ENCODE data around the gene EPS8L3. TPM values are rescaled to one million over a fixed set of nuclear protein-coding genes. Genes with fewer than 3 reads are reported as not detected.
A peak's percentile ranks its signal among the peaks of the same experiment; 100 is the strongest.

Gene EPS8L3
- total and polyA plus RNA-seq, 2 of the 8 experiments (the other 6 are each of a cell fraction or from before 2014, with no cell fraction given) = not detected

GRCh38 chr1:109782927-109783326 lies 19.2 kb upstream of the EPS8L3 start:
- Histone ChIP-seq H3K9ac (replicated peaks in 1 of 4; ENCODE audit: extremely low read depth in 1 of 4, low read depth in 3 of 4, low read length in 3 of 4) (no peak overlapping the region), H2BK15ac (ENCODE audit: low read length) (no peak overlapping the region), H3K79me1 (ENCODE audit: low read depth, low read length) (no peaks in the 10 kb centered on the region), H3K56ac (replicated peaks; ENCODE audit: insufficient read length, low read depth, low read length) (no peak overlapping the region), H3K4ac (replicated peaks; ENCODE audit: insufficient read length, low read depth, low read length) (peak overlapping the region; percentile 7), H2BK120ac (replicated peaks; ENCODE audit: low read depth, low read length) (no peak overlapping the region), H3K27me3 (replicated peaks in 1 of 4; ENCODE audit: control insufficient read depth in 3 of 4, extremely low read depth in 1 of 4, insufficient read depth in 3 of 4, low read length in 3 of 4) (no peaks in the 10 kb centered on the region), H3K27ac (ENCODE audit: low read depth, low read length) (no peak overlapping the region), H2AK5ac (ENCODE audit: low read depth, low read length) (no peak overlapping the region), H2AFZ (ENCODE audit: low read length) (no peak overlapping the region), H4K91ac (replicated peaks; ENCODE audit: insufficient read length, low read length) (peak overlapping the region; percentile 53), H4K5ac (ENCODE audit: insufficient read length, low read depth, low read length) (no peak overlapping the region), H3K9me3 (ENCODE audit: insufficient read depth in 2 of 2, low read depth in 1 of 2, low read length in 1 of 2) (peaks cover 7 to 8% of the 10 kb centered on the region in 2 experiments; a peak in 3 of 4 replicates), H3K18ac (ENCODE audit: extremely low read depth, low read length) (no peak overlapping the region), H4K20me1 (replicated peaks in 1 of 2; ENCODE audit: control insufficient read depth in 1 of 2, insufficient read depth in 2 of 2, low read length in 2 of 2) (no peaks in the 10 kb centered on the region), H3K4me2 (ENCODE audit: insufficient read depth in 1 of 2, low read depth in 2 of 2, low read length in 2 of 2) (no peak overlapping the region), H3K23ac (ENCODE audit: insufficient read length) (no peak overlapping the region), H3K4me3 (ENCODE audit: extremely low read depth in 1 of 4, insufficient read depth in 2 of 4, low read depth in 3 of 4, low read length in 4 of 4) (no peak overlapping the region), H3K79me2 (ENCODE audit: control insufficient read depth in 1 of 2, insufficient read depth in 2 of 2, low read length in 2 of 2) (no peaks in the 10 kb centered on the region), H3K14ac (ENCODE audit: insufficient read length) (no peak overlapping the region), H2BK20ac (ENCODE audit: low read length) (no peak overlapping the region), H2BK5ac (ENCODE audit: low read depth, low read length) (no peak overlapping the region), H3K36me3 (ENCODE audit: control insufficient read depth in 2 of 4, insufficient read depth in 4 of 4, low read length in 3 of 4) (no peaks in the 10 kb centered on the region), H4K8ac (ENCODE audit: extremely low read depth, insufficient read depth, low read length) (no peak overlapping the region), H3K23me2 (ENCODE audit: low read depth, low read length) (no peaks in the 10 kb centered on the region; the same call in 1 of the 2 replicates), H3K4me1 (replicated peaks in 1 of 4; ENCODE audit: control insufficient read depth in 3 of 4, insufficient read depth in 4 of 4, low read length in 3 of 4) (peaks cover 0 to 4% (median 1%) of the 10 kb centered on the region in 4 experiments; a peak in 4 of 7 replicates), H2BK12ac (ENCODE audit: low read depth, low read length) (no peak overlapping the region)
- FAIRE-seq (no peak), DNase-seq (ENCODE audit: low read depth in 1 of 2, low spot score in 2 of 2) (no peak)
- CTCF ChIA-PET (ENCODE audit: partially characterized antibody) = interaction anchor here (0.9 to 27.2 kb wide), 9 partner anchors 6 to 198 kb away, joined by 3 to 700 read pairs (median 6); partner anchors contain the start of gene AHCYL1
- TF ChIP-seq RNF2 (IDR thresholded peaks at IDR 0.05; ENCODE audit: borderline replicate concordance, low read depth, low read length, missing control alignments, poor library complexity, severe bottlenecking) (no peak), MAX (IDR thresholded peaks at IDR 0.05) (no peak), YY1 (IDR thresholded peaks at IDR 0.05; ENCODE audit: low read depth, low read length) (no peak), SUZ12 (IDR thresholded peaks at IDR 0.05; ENCODE audit: low read length) (no peak), KDM4A (IDR thresholded peaks at IDR 0.05; ENCODE audit: low read depth, low read length, severe bottlenecking) (no peak), SIRT6 (IDR thresholded peaks at IDR 0.05; ENCODE audit: low read length) (no peak), GABPA (IDR thresholded peaks at IDR 0.05; ENCODE audit: borderline replicate concordance, insufficient read depth, low read length) (no peak), BACH1 (IDR thresholded peaks at IDR 0.05; ENCODE audit: low read length) (no peak), MAFK (IDR thresholded peaks at IDR 0.05; ENCODE audit: low read depth, low read length) (no peak)
- POLR2A ChIA-PET (ENCODE audit: partially characterized antibody) = interaction anchor here (1.6 to 1.9 kb wide), 2 partner anchors 129 to 202 kb away, joined by 3 to 5 read pairs; partner anchors contain the start of gene AHCYL1
- WGBS, 2 experiments (ENCODE audit: extremely low coverage in 1 of 2, insufficient coverage in 1 of 2, insufficient read length in 1 of 2, insufficient replicate concordance in 2 of 2, low coverage in 1 of 2, low lambda C conversion rate in 2 of 2, missing lambda C conversion rate in 1 of 2) = 77% methylated on average over 4 of the region's 4 CpGs; no CpG with 5 or more reads in 1 of the 2 experiments

All from H1 (cell line).